Measurements from ENCODE around the gene KANSL1. TPM values are rescaled to one million over a fixed set of nuclear protein-coding genes. Genes with fewer than 3 reads are reported as not detected.

Gene KANSL1
- total and polyA plus RNA-seq, 9 of the 15 experiments (the other 6 are each of a cell fraction or from before 2014, with no cell fraction given), result 3.6 to 55.4 (median 31.8) TPM

GRCh38 chr17:45981306-45981705 lies 211.9 kb downstream of the KANSL1 start (continued):
- no peak for TF ChIP-seq ZNF184 (CRISPR knock-in tag; IDR thresholded peaks at IDR 0.05)
- TF ChIP-seq, protein P1, sequence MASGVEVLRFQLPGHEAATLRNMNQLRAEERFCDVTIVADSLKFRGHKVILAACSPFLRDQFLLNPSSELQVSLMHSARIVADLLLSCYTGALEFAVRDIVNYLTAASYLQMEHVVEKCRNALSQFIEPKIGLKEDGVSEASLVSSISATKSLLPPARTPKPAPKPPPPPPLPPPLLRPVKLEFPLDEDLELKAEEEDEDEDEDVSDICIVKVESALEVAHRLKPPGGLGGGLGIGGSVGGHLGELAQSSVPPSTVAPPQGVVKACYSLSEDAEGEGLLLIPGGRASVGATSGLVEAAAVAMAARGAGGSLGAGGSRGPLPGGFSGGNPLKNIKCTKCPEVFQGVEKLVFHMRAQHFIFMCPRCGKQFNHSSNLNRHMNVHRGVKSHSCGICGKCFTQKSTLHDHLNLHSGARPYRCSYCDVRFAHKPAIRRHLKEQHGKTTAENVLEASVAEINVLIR (CRISPR knock-in tag; IDR thresholded peaks at IDR 0.05), result no peak
- no peak for TF ChIP-seq CREB1 (IDR thresholded peaks at IDR 0.05)
- TF ChIP-seq CREB1 (CRISPR knock-in tag; IDR thresholded peaks at IDR 0.05), result no peak

DNA sequence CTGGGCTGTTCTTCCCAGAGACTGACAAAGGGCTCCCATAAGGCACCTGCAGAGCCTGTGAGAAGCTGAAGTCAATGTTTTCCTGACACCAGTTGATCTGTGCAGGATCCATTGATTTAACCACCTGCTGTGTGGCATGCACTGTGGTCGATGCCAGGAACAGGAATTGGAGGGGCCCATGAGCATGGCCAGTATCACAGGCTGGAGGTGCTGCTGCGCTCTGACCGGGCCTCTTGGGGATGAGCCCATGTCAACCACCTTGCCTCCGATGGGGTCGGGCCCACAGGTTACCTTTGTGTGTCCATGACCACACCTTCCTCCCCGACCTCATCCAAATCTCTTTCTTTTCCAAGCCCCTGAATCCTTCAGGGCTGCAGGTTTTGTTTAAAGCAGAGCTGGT lies 212.4 kb downstream of the KANSL1 start:
- in situ Hi-C loops (cut with MboI), result loop anchor here (25.0 kb wide), 1 partner anchor 856 kb away; no protein-coding TSS in a partner anchor
- Histone ChIP-seq H2AFZ (ENCODE audit: low read depth, low read length) (no peak overlapping the region), H4K20me1 (replicated peaks; ENCODE audit: control insufficient read depth, insufficient read depth, low read length) (no peaks in the 10 kb centered on the region), H3K36me3 (ENCODE audit: control insufficient read depth, insufficient read depth, low read length) (no peaks in the 10 kb centered on the region), H3K9me1 (ENCODE audit: control insufficient read depth, insufficient read depth, low read length) (peaks cover 3% of the 10 kb centered on the region), H3K4me3 (no peak overlapping the region), H3K79me2 (ENCODE audit: control insufficient read depth, insufficient read depth, low read length) (no peaks in the 10 kb centered on the region), H3K4me2 (ENCODE audit: insufficient read depth, low read length) (no peak overlapping the region), H3K9me3 (replicated peaks; ENCODE audit: control insufficient read depth, insufficient read depth, low read depth, low read length) (no peaks in the 10 kb centered on the region), H3K27me3 (ENCODE audit: control insufficient read depth in 2 of 2, insufficient read depth in 2 of 2, low read length in 2 of 2) (no peaks in the 10 kb centered on the region), H3K27ac (ENCODE audit: extremely low read depth, low read depth, low read length) (no peak overlapping the region), H3K4me1 (replicated peaks in 1 of 2; ENCODE audit: control insufficient read depth in 2 of 2, insufficient read depth in 2 of 2, low read length in 2 of 2) (peaks cover 40 to 47% of the 10 kb centered on the region in 2 experiments), H3K9ac (ENCODE audit: insufficient read depth in 1 of 2, low read depth in 2 of 2, low read length in 2 of 2) (no peak overlapping the region)
- ATAC-seq (no peak), FAIRE-seq (no peak), DNase-seq (ENCODE audit: extremely low read depth in 1 of 4, low spot score in 3 of 4) (no peak)
- ChIA-PET POLR2A (no interaction called here), CTCF (ENCODE audit: low intra/inter-chr PET ratio) (interaction anchor here (0.7 kb wide), 1 partner anchor 19 kb away, joined by 3 read pairs; no protein-coding TSS in a partner anchor)
- no TSS peak for BruUV-seq (replicated peaks)
- intact Hi-C loops (cut with micrococcal nuclease), result no loop called here
- TF ChIP-seq RBM25 (IDR thresholded peaks at IDR 0.05; ENCODE audit: low read depth, low read length, severe bottlenecking), result no peak
- WGBS (ENCODE audit: insufficient coverage, low coverage, missing lambda C conversion rate), result 75% methylated on average over 6 of the region's 6 CpGs

Small RNAs within 50 kb of the gene (small RNA-seq; reads per million reads assigned to genes)
- not detected for gene RF00019

Other genes with a start within 250 kb of the KANSL1 start
- not detected in 2 replicates for gene STH, start 194.2 kb downstream of the KANSL1 start, total RNA-seq (2014; rRNA removed)
- not detected in 2 replicates for gene STH, start 194.2 kb downstream of the KANSL1 start, total RNA-seq (2014; rRNA removed; fragmentation: Illumina TruSeq; extraction: Trizol)
- gene STH, start 194.2 kb downstream of the KANSL1 start, total RNA-seq (2015; rRNA removed; fragmentation: Illumina TruSeq; extraction: Trizol), result not detected in 2 replicates
- gene STH, start 194.2 kb downstream of the KANSL1 start, total RNA-seq (2021), result not detected in 2 replicates
- not detected in 2 replicates for gene STH, start 194.2 kb downstream of the KANSL1 start, polyA plus RNA-seq (2011; rRNA removed)
- gene STH, start 194.2 kb downstream of the KANSL1 start, polyA plus RNA-seq (2014; fragmentation: Illumina TruSeq; extraction: Trizol), result not detected in 2 replicates
- gene STH, start 194.2 kb downstream of the KANSL1 start, polyA plus RNA-seq (2014; fragmentation: Nextera tagmentation; extraction: Ambion mirVana), result not detected
- gene STH, start 194.2 kb downstream of the KANSL1 start, polyA plus RNA-seq (2014; rRNA removed), result not detected in 2 replicates
- gene LRRC37A, start 101.7 kb upstream of the KANSL1 start, total RNA-seq (2014; rRNA removed), result 0.23 and 2.0 TPM in 2 replicates
- 2.0 and 2.5 TPM in 2 replicates for gene LRRC37A, start 101.7 kb upstream of the KANSL1 start, total RNA-seq (2014; rRNA removed; fragmentation: Illumina TruSeq; extraction: Trizol)
- gene LRRC37A, start 101.7 kb upstream of the KANSL1 start, total RNA-seq (2015; rRNA removed; fragmentation: Illumina TruSeq; extraction: Trizol), result 1.9 and 2.3 TPM in 2 replicates
- gene LRRC37A, start 101.7 kb upstream of the KANSL1 start, total RNA-seq (2021), result 1.1 and 1.3 TPM in 2 replicates
- gene LRRC37A, start 101.7 kb upstream of the KANSL1 start, polyA plus RNA-seq (2011; rRNA removed), result 2.5 and 3.1 TPM in 2 replicates
- gene LRRC37A, start 101.7 kb upstream of the KANSL1 start, polyA plus RNA-seq (2014; fragmentation: Illumina TruSeq; extraction: Trizol), result 1.6 and 2.1 TPM in 2 replicates
- under 1 TPM; 0.14 to 0.41 TPM for gene LRRC37A, start 101.7 kb upstream of the KANSL1 start, polyA plus RNA-seq (2014; fragmentation: Nextera tagmentation; extraction: Ambion mirVana)
- gene LRRC37A, start 101.7 kb upstream of the KANSL1 start, polyA plus RNA-seq (2014; rRNA removed), result 1.8 and 2.8 TPM in 2 replicates
- 4.4 and 8.2 TPM in 2 replicates for gene ARL17B, start 168.3 kb upstream of the KANSL1 start, total RNA-seq (2014; rRNA removed)
- 5.0 and 6.2 TPM in 2 replicates for gene ARL17B, start 168.3 kb upstream of the KANSL1 start, total RNA-seq (2014; rRNA removed; fragmentation: Illumina TruSeq; extraction: Trizol)
- gene ARL17B, start 168.3 kb upstream of the KANSL1 start, total RNA-seq (2015; rRNA removed; fragmentation: Illumina TruSeq; extraction: Trizol), result 4.0 and 4.5 TPM in 2 replicates
- 11.9 and 12.1 TPM in 2 replicates for gene ARL17B, start 168.3 kb upstream of the KANSL1 start, total RNA-seq (2021)
- 5.7 and 8.4 TPM in 2 replicates for gene ARL17B, start 168.3 kb upstream of the KANSL1 start, polyA plus RNA-seq (2011; rRNA removed)
- 3.4 and 7.2 TPM in 2 replicates for gene ARL17B, start 168.3 kb upstream of the KANSL1 start, polyA plus RNA-seq (2014; fragmentation: Illumina TruSeq; extraction: Trizol)
- 10 to 100 TPM; 19.3 to 24.2 TPM for gene ARL17B, start 168.3 kb upstream of the KANSL1 start, polyA plus RNA-seq (2014; fragmentation: Nextera tagmentation; extraction: Ambion mirVana)
- 7.0 and 14.5 TPM in 2 replicates for gene ARL17B, start 168.3 kb upstream of the KANSL1 start, polyA plus RNA-seq (2014; rRNA removed)

Data from K562 (cell line).